ENCODE data around the gene ETV7.
"Not testable (repeated sequence)": the region's sequence is repeated elsewhere in the genome, so short reads cannot be mapped to it uniquely, and the experiment has no call there.

ETV7 gene

GRCh38 chr6:36362551-36363370, 24.7 kb downstream of the ETV7 start:
- DNase-seq: no peak

GRCh38 chr6:36361071-36361470, 26.4 kb downstream of the ETV7 start:
- no peak for DNase-seq

- DNase-seq: no peak
Measured at GRCh38 chr6:36360241-36361054, 27.0 kb downstream of the ETV7 start.

- no peak for DNase-seq
Measured at GRCh38 chr6:36358226-36358915, 29.1 kb downstream of the ETV7 start.

GRCh38 chr6:36357872-36358225, 29.6 kb downstream of the ETV7 start:
- DNase-seq: no peak

GRCh38 chr6:36355819-36356218, 31.6 kb downstream of the ETV7 start:
- no peak for DNase-seq

GRCh38 chr6:36353411-36353915, 34.0 kb downstream of the ETV7 start:
- no peak for DNase-seq

GRCh38 chr6:36352477-36353157, 34.9 kb downstream of the ETV7 start:
- no peak for DNase-seq

GRCh38 chr6:36350681-36351571, 36.5 kb downstream of the ETV7 start:
- DNase-seq: no peak

GRCh38 chr6:36350082-36350481, 37.4 kb downstream of the ETV7 start:
- DNase-seq: no peak

- DNase-seq: no peak
Measured at GRCh38 chr6:36349240-36349639, 38.2 kb downstream of the ETV7 start.

GRCh38 chr6:36347621-36348020, 39.8 kb downstream of the ETV7 start:
- no peak for DNase-seq

GRCh38 chr6:36346486-36347273, 40.8 kb downstream of the ETV7 start:
- no peak for DNase-seq

GRCh38 chr6:36345681-36346466, 41.6 kb downstream of the ETV7 start:
- no peak for DNase-seq

- no peak for DNase-seq
Measured at GRCh38 chr6:36343109-36343680, 44.3 kb downstream of the ETV7 start.

GRCh38 chr6:36340618-36341454, 46.6 kb downstream of the ETV7 start:
- no peak for DNase-seq

GRCh38 chr6:36340306-36340617, 47.2 kb downstream of the ETV7 start:
- no peak for DNase-seq

GRCh38 chr6:36339146-36339545, 48.3 kb downstream of the ETV7 start:
- DNase-seq: no peak

GRCh38 chr6:36338223-36338622, 49.2 kb downstream of the ETV7 start:
- DNase-seq: not testable (repeated sequence)
